Non-pigmented ciliary epithelial cell (primary cell): ENCODE results near the gene NUDT8.
"Not testable (repeated sequence)": the region's sequence is repeated elsewhere in the genome, so short reads cannot be mapped to it uniquely, and the experiment has no call there.

Source experiments
- DNase-seq: peaks from one replicate; pipeline ENCODE4 v3.0.0-alpha.2; 2010; ENCODE audit warnings: low read depth

NUDT8 gene

DNA sequence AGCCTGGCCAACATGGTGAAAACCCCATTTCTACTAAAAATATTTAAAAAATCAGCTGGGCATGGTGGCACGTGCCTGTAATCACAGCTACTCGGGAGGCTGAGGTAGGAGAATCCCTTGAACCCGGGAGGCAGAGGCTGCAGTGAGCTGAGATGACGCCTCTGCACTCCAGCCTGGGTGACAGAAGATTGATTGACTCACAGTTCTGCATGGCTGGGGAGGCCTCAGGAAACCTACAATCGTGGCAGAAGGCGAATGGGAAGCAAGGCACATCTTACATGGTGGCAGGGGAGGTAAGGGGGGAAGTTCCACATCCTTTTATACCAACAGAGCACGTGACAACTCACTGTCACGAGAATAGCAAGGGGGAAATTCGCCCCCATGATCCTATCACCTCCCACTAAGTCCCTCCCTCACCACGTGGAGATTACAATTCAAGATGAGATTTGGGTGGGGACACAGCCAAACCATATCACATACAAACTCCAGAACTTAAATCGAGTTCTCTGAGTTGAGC is 40.8 kb downstream of the NUDT8 start:
- DNase-seq = not testable (repeated sequence)

DNA sequence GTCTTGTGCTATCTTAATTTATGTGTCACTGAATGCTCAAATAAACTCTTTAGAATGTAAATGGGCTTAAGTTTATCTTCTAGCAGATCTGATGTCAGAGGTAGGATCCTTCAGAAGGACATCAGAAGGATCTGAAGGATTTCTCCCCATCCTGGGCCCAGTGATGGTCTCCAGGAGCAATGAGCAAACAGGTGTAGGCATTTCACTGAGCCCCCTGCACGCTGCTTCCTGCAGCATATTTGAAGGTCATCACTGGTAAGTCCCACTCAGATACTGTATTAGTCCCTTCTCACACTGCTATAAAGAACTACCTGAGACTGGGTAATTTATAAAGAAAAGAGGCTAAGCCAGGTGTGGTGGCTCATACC is 41.6 kb downstream of the NUDT8 start:
- no peak for DNase-seq

DNA sequence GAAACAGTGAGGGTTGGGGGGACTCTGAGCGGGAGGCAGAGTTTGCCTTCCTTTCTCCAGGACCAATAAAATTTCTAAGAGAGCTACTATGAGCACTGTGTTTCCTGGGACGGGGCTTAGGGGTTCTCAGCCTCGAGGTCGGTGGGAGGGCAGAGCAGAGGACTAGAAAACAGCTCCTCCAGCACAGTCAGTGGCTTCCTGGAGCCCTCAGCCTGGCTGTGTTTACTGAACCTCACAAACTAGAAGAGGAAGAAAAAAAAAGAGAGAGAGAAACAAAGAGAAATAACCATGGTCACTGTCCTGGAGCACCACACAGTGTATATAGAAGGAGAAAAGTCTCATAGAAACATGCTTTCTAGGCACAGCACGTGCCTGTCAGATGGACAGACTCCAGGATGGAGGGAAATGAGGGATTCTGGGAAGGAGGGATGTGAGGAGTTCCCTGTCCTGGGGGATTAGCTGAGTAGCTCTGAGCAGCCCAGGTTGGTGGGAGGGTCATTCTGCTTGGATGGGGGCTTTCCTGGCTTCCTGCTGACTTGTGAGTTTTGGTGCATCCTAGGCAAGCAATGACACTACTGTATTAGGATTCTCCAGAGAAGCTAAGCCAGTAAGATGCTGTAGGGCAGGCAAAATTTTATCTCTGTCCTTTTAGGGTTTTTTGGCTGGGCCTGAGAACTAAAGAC is 43.0 kb downstream of the NUDT8 start:
- DNase-seq = no peak

DNA sequence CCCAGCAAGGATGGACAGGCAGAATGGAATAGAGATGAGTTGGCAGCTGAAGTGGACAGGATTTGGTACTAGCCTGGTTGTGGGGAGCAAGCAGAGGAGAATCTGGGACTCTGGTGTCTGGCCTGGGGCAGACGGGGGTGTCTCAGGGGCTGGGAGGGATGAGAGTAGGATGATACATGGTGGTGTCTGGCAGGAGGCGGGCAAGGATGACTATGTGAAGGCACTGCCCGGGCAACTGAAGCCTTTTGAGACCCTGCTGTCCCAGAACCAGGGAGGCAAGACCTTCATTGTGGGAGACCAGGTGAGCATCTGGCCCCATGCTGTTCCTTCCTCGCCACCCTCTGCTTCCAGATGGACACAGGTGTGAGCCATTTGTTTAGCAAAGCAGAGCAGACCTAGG is 43.8 kb downstream of the NUDT8 start:
- DNase-seq = no peak

DNA sequence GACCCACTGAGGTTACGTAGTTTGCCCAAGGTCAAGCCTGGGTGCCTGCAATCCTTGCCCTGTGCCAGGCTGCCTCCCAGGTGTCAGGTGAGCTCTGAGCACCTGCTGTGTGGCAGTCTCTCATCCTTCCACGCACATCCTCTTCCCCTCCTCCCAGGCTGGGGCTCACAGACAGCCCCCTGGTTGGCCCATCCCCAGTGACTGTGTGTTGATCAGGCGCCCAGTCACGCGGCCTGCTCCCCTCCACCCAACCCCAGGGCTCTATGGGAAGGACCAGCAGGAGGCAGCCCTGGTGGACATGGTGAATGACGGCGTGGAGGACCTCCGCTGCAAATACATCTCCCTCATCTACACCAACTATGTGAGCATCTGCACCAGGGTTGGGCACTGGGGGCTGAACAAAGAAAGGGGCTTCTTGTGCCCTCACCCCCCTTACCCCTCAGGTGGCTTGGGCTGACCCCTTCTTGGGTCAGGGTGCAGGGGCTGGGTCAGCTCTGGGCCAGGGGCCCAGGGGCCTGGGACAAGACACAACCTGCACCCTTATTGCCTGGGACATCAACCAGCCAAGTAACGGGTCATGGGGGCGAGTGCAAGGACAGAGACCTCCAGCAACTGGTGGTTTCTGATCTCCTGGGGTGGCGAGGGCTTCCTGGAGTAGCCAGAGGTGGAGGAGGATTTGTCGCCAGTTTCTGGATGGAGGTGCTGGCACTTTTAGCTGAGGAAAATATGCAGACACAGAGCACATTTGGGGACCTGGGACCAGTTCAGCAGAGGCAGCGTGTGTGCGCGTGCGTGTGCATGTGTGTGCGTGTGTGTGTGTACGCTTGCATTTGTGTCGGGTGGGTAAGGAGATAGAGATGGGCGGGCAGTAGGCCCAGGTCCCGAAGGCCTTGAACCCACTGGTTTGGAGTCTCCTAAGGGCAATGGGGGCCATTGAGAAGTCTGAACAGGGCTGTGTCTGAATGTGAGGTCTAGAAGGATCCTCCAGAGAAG is 44.6 kb downstream of the NUDT8 start:
- no peak for DNase-seq

DNA sequence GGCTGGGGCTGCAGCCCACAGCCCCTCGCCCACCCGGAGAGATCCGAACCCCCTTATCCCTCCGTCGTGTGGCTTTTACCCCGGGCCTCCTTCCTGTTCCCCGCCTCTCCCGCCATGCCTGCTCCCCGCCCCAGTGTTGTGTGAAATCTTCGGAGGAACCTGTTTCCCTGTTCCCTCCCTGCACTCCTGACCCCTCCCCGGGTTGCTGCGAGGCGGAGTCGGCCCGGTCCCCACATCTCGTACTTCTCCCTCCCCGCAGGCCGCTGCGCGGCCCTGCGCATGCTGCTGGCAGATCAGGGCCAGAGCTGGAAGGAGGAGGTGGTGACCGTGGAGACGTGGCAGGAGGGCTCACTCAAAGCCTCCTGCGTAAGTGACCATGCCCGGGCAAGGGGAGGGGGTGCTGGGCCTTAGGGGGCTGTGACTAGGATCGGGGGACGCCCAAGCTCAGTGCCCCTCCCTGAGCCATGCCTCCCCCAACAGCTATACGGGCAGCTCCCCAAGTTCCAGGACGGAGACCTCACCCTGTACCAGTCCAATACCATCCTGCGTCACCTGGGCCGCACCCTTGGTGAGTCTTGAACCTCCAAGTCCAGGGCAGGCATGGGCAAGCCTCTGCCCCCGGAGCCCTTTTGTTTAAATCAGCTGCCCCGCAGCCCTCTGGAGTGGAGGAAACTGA is 45.4 kb downstream of the NUDT8 start:
- no peak for DNase-seq

DNA sequence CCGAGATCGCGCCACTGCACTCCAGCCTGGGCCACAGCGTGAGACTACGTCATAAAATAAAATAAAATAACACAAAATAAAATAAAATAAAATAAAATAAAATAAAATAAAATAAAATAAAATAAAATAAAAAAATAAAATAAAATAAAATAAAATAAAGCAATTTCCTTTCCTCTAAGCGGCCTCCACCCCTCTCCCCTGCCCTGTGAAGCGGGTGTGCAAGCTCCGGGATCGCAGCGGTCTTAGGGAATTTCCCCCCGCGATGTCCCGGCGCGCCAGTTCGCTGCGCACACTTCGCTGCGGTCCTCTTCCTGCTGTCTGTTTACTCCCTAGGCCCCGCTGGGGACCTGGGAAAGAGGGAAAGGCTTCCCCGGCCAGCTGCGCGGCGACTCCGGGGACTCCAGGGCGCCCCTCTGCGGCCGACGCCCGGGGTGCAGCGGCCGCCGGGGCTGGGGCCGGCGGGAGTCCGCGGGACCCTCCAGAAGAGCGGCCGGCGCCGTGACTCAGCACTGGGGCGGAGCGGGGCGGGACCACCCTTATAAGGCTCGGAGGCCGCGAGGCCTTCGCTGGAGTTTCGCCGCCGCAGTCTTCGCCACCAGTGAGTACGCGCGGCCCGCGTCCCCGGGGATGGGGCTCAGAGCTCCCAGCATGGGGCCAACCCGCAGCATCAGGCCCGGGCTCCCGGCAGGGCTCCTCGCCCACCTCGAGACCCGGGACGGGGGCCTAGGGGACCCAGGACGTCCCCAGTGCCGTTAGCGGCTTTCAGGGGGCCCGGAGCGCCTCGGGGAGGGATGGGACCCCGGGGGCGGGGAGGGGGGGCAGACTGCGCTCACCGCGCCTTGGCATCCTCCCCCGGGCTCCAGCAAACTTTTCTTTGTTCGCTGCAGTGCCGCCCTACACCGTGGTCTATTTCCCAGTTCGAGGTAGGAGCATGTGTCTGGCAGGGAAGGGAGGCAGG is 46.2 kb downstream of the NUDT8 start, which contains the start of gene GSTP1:
Gene GSTP1 (plus strand): TSS at position 566 of the 958 bp plus-strand sequence. CDS start 32 bp downstream, at position 598.
- no peak for DNase-seq

DNA sequence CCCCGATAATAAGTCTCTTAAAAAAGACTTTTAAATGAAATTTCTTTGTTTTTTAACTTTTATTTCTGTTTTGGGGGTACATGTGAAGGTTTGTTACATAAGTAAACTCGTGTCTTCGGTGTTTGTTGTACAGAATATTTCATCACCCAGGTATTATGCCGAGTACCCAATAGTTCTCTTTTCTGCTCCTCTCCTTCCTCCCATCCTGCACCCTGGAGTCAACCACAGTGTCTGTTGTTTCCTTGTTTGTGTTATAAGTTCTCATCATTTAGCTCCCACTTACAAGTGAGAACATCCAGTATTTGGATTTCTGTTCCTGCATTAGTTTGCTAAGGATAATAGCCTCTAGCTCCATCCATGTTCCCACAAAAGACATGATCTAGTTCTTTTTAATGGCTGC is 47.7 kb downstream of the NUDT8 start:
- DNase-seq = no peak

DNA sequence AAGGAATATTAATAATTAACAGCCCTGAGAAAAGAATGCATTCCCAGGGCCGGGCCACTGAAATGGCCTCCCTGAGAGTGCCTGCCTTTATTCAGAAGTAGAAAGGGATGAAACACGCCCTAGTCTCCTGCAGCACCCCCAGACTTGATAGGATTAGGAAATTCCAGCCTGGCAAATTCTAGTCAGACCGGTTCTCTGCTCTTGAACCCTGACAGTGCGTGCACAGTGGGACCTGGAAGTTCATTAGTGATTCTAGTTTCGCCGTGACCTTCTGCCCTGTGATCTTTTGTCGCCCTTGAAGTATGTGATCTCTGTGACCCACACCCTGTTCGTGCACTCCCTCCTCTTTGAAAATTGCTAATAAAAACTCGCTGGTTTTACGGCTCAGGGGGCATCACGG is 48.3 kb downstream of the NUDT8 start:
- no peak for DNase-seq

DNA sequence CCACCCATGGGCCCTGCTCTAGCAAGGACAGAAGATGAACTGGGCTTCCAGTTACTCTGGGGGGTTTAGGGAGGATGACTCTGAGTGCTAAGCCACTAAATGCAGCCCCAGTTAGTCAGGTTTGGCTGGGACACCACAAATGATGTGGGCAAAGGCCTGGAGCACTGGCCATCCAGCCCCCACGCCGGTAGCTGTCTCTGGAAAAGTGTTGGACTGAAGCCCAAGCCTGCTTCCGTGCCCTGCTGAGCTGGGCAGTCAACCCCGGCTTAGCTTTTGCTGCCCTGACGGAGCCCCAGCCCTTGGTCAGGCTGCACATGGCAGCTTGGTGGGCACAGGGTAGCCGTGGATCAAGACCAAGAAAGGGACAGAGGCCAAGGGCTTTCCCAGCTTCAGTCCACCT is 51.8 kb downstream of the NUDT8 start:
- no peak for DNase-seq
